M059J (cell line): Measurements from ENCODE around the gene SSUH2. TPM values are rescaled to one million over a fixed set of nuclear protein-coding genes. Genes with fewer than 3 reads are reported as not detected.
A peak's percentile ranks its signal among the peaks of the same experiment; 100 is the strongest.
"Not testable (repeated sequence)": the region's sequence is repeated elsewhere in the genome, so short reads cannot be mapped to it uniquely, and the experiment has no call there.

Source experiments
- DNase-seq: peaks from one replicate; pipeline ENCODE4 v3.0.0-alpha.2; 2012; ENCODE audit warnings: low read depth
- total RNA-seq: library from RNA; depleted of rRNA; stranded (reverse); fragments of >200 nt; shearing (Covaris generic); gene quantifications from 2 replicates; pipeline ENCODE4 v1.2.3, GENCODE V29; 2014; rRNA removed

Gene SSUH2
- total RNA-seq, 1 experiment from 2014 or later: 0.05 TPM

GRCh38 chr3:8580434-8580833 is 64.2 kb downstream of the SSUH2 start:
- not testable (repeated sequence) for DNase-seq

- DNase-seq: no peak
Measured at GRCh38 chr3:8579943-8580342, 64.7 kb downstream of the SSUH2 start.

- DNase-seq: peak; percentile 32
Measured at GRCh38 chr3:8579096-8579495, 65.5 kb downstream of the SSUH2 start.

- no peak for DNase-seq
Measured at GRCh38 chr3:8578282-8578681, 66.3 kb downstream of the SSUH2 start.

- DNase-seq: peak; percentile 15
Measured at GRCh38 chr3:8576841-8577571, 67.6 kb downstream of the SSUH2 start.

GRCh38 chr3:8576436-8576835 is 68.2 kb downstream of the SSUH2 start:
- DNase-seq: no peak

- peak; percentile 80 for DNase-seq
Measured at GRCh38 chr3:8575364-8576104, 69.1 kb downstream of the SSUH2 start.

GRCh38 chr3:8574670-8575322 is 69.8 kb downstream of the SSUH2 start:
- no peak for DNase-seq

GRCh38 chr3:8574040-8574669 is 70.4 kb downstream of the SSUH2 start:
- DNase-seq: no peak

GRCh38 chr3:8573342-8573926 is 71.2 kb downstream of the SSUH2 start:
- DNase-seq: no peak

- no peak for DNase-seq
Measured at GRCh38 chr3:8571256-8571655, 73.3 kb downstream of the SSUH2 start.

Other genes starting within 250 kb of the SSUH2 start
- gene LMCD1, start 143.0 kb downstream of the SSUH2 start, total RNA-seq: 10.0 and 18.1 TPM in 2 replicates
- not detected in 2 replicates for gene CAV3, start 89.0 kb upstream of the SSUH2 start, total RNA-seq
- 47.6 and 68.4 TPM in 2 replicates for gene OXTR, start 124.8 kb upstream of the SSUH2 start, total RNA-seq